Measurements from ENCODE around the gene FAM117B.

Gene FAM117B

GRCh38 chr2:202815548-202816360 is 181.0 kb downstream of the FAM117B start:
- DNase-seq (ENCODE audit: low read depth), result no peak

GRCh38 chr2:202817771-202818170 is 183.0 kb downstream of the FAM117B start:
- DNase-seq (ENCODE audit: low read depth), result no peak

- DNase-seq (ENCODE audit: low read depth), result no peak
Measured at GRCh38 chr2:202818321-202818720, 183.6 kb downstream of the FAM117B start.
